ENCODE data around the gene STK32B. TPM values are rescaled to one million over a fixed set of nuclear protein-coding genes. Genes with fewer than 3 reads are reported as not detected.
"Not testable (repeated sequence)": the region's sequence is repeated elsewhere in the genome, so short reads cannot be mapped to it uniquely, and the experiment has no call there.

The STK32B gene
- total RNA-seq, 2 donors from 2014 or later, result 0.09 to 7.3 TPM

DNA sequence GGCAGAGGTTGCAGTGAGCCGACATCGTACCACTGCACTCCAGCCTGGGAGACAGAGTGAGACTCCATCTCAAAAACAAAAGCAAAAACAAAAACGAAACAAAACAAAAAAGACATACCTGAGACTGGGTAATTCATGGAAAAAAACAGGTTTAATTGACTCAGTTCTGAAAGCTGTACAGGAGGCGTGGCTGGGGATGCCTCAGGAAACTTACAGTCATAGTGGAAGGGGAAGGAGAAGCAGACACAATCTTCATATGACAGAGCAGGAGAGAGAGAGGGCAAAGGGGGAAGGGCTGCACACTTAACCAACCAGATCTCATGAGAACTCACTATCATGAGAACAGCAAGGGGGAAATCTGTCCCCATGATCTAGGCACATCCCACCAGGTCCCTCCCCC, 229.5 kb downstream of the STK32B start:
- no peak overlapping the region for H3K27ac ChIP-seq
- intact Hi-C loops (cut with DNase I), result no loop called here
- H3K27me3 ChIP-seq (replicated peaks; ENCODE audit: insufficient read depth), result no peaks in the 10 kb centered on the region
- TF ChIP-seq POLR2A (IDR thresholded peaks at IDR 0.05), result no peak
- TF ChIP-seq, protein P1, sequence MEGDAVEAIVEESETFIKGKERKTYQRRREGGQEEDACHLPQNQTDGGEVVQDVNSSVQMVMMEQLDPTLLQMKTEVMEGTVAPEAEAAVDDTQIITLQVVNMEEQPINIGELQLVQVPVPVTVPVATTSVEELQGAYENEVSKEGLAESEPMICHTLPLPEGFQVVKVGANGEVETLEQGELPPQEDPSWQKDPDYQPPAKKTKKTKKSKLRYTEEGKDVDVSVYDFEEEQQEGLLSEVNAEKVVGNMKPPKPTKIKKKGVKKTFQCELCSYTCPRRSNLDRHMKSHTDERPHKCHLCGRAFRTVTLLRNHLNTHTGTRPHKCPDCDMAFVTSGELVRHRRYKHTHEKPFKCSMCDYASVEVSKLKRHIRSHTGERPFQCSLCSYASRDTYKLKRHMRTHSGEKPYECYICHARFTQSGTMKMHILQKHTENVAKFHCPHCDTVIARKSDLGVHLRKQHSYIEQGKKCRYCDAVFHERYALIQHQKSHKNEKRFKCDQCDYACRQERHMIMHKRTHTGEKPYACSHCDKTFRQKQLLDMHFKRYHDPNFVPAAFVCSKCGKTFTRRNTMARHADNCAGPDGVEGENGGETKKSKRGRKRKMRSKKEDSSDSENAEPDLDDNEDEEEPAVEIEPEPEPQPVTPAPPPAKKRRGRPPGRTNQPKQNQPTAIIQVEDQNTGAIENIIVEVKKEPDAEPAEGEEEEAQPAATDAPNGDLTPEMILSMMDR (IDR thresholded peaks at IDR 0.05), result no peak
- TF ChIP-seq POLR2AphosphoS5 (IDR thresholded peaks at IDR 0.05), result no peak
- no peaks in the 10 kb centered on the region for H3K4me1 ChIP-seq (replicated peaks)
- no peaks in the 10 kb centered on the region for H3K36me3 ChIP-seq
- DNase-seq (ENCODE audit: low spot score), result no peak
- no peak overlapping the region for H3K4me3 ChIP-seq
- H3K9me3 ChIP-seq, result no peaks in the 10 kb centered on the region
- 96% methylated on average over 4 of the region's 4 CpGs for WGBS

DNA sequence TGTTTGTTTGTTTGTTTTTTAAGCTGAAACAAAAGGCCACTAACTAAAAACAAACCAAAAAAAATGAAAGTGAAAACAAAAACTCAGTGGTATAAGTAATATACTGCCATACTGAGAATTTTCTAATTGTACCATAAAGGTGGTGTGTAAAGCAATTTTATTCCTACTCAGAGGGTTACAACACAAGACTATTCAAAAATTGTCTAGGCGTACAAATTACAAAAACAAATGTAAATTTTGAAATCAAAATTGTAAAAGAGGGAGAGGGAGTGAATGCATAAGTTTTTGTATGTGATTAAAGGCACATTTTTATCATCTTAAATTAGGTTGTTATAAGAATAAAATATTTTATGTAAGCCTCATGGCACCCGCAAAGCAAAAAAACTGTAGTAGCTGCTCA, 232.6 kb downstream of the STK32B start:
- WGBS, result 88% methylated on average over 2 of the region's 2 CpGs
- no peaks in the 10 kb centered on the region for H3K36me3 ChIP-seq
- DNase-seq (ENCODE audit: low spot score), result no peak
- H3K9me3 ChIP-seq, result no peaks in the 10 kb centered on the region
- H3K27ac ChIP-seq, result no peak overlapping the region
- H3K4me3 ChIP-seq, result no peak overlapping the region
- TF ChIP-seq POLR2A (IDR thresholded peaks at IDR 0.05) (no peak), POLR2AphosphoS5 (IDR thresholded peaks at IDR 0.05) (no peak)
- TF ChIP-seq, protein P1 (IDR thresholded peaks at IDR 0.05), result no peak
- no peaks in the 10 kb centered on the region for H3K27me3 ChIP-seq (replicated peaks; ENCODE audit: insufficient read depth)
- H3K4me1 ChIP-seq (replicated peaks), result no peaks in the 10 kb centered on the region
- intact Hi-C loops (cut with DNase I), result no loop called here

DNA sequence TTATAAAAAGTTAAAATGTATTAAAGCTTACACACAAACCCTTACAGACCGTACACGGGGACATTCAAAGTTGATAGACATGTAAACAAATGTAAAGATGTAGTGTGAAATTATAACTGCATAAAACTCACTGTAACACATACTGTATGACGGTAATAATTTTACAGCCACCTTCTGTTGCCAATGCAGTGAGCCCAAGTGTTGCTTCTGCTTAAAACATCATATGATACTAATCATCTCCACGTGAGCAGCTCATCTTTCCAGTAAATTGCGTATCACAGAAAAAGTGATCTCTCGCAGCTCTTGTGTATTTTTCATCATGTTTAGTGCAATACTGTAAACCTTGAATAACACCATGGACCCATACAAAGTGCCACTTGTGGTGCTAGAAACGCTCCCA, 233.2 kb downstream of the STK32B start:
- H3K9me3 ChIP-seq, result no peaks in the 10 kb centered on the region
- no peaks in the 10 kb centered on the region for H3K36me3 ChIP-seq
- TF ChIP-seq POLR2AphosphoS5 (IDR thresholded peaks at IDR 0.05) (no peak), POLR2A (IDR thresholded peaks at IDR 0.05) (no peak)
- TF ChIP-seq, protein P1 (IDR thresholded peaks at IDR 0.05), result no peak
- no peak for DNase-seq (ENCODE audit: low spot score)
- intact Hi-C loops (cut with DNase I), result no loop called here
- no peaks in the 10 kb centered on the region for H3K4me1 ChIP-seq (replicated peaks)
- no peak overlapping the region for H3K4me3 ChIP-seq
- H3K27me3 ChIP-seq (replicated peaks; ENCODE audit: insufficient read depth), result no peaks in the 10 kb centered on the region
- WGBS, result 75% methylated on average over 7 of the region's 7 CpGs
- no peak overlapping the region for H3K27ac ChIP-seq

DNA sequence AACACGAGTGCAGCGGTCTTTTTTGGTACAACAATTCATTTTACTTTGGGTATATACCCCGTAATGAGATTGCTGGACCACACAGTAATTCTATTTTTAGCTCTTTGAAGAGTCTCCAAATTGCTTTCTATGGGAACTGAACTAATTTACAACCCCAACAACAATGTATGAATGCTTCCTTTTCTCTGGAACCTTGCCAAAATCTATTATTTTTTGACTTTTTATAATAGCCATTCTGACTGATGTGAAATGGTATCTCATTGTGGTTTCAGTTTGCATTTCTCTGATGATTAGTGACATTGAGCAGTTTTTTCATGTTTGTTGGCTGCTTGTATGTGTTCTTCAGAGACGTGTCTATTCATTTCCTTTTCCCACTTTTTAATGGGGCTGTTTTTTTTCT, 240.8 kb downstream of the STK32B start:
- H3K36me3 ChIP-seq, result no peaks in the 10 kb centered on the region
- no peak for DNase-seq (ENCODE audit: low spot score)
- no peak overlapping the region for H3K27ac ChIP-seq
- H3K9me3 ChIP-seq, result no peaks in the 10 kb centered on the region
- no peaks in the 10 kb centered on the region for H3K4me1 ChIP-seq (replicated peaks)
- TF ChIP-seq POLR2AphosphoS5 (IDR thresholded peaks at IDR 0.05) (no peak), POLR2A (IDR thresholded peaks at IDR 0.05) (no peak)
- TF ChIP-seq, protein P1 (IDR thresholded peaks at IDR 0.05), result no peak
- H3K4me3 ChIP-seq, result no peak overlapping the region
- WGBS, result 29% methylated on average over 4 of the region's 4 CpGs
- intact Hi-C loops (cut with DNase I), result no loop called here
- H3K27me3 ChIP-seq (replicated peaks; ENCODE audit: insufficient read depth), result no peaks in the 10 kb centered on the region

DNA sequence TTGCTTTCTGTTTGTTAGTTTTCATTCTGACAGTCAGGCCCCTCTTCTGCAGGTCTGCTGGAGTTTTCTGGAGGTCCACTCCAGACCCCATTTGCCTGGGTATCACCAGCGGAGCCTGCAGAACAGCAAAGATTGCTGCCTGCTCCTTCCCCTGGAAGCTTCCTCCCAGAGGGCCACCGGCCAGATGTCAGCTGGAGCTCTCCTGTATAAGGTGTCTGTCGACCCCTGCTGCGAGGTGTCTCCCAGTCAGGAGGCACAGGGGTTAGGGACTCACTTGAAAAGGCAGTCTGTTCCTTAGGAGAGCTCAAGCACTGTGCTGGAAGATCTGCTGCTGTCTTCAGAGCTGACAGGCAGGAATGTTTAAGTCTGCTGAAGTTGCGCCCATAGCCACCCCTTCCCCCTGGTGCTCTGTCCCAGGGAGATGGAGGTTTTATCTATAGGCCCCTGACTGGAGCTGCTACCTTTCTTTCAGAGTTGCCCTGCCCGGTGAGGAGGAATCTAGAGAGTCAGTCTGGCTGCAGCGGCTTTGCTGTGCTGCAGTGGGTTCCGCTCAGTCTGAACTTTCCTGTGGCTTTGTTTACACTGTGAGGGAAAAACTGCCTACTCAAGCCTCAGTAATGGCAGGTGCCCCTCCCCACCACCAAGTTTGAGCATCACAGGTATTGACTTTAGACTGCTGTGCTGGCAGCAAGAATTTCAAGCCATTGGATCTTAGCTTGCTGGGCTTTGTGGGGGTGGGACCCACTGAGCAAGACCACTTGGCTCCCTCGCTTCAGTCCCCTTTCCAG, 246.9 kb downstream of the STK32B start:
- H3K9me3 ChIP-seq; intact Hi-C loops (cut with DNase I); H3K4me1 ChIP-seq (replicated peaks); H3K4me3 ChIP-seq; H3K27me3 ChIP-seq (replicated peaks; ENCODE audit: insufficient read depth); H3K27ac ChIP-seq; DNase-seq (ENCODE audit: low spot score); H3K36me3 ChIP-seq: not testable (repeated sequence)
- 78% methylated on average over 6 of the region's 9 CpGs for WGBS
